Measurements from ENCODE around the gene EPHB2. TPM values are rescaled to one million over a fixed set of nuclear protein-coding genes. Genes with fewer than 3 reads are reported as not detected.

The EPHB2 gene
- total and polyA plus RNA-seq, 2 experiments from 2014 or later, result 1.0 to 5.1 TPM

DNA sequence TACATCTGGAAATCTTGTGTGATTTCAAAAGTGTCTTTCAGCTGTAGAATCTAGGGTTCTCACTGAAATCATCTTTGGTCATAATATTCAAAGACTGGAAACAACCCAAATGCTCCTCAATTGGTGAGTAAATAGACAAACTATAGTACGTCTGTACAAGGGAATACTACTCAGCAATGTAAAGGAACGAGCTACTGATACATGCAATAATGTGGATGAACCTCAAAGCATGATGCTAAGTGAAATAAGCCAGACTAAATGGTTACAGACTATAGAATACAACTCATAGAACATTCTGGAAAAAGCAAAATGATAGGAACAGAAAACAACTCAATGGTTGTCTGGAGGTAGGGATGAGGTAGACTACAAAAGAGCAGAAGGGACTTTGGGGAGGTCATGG lies 259.5 kb downstream of the EPHB2 start:
- no peaks in the 10 kb centered on the region for H3F3A ChIP-seq (ENCODE audit: insufficient read depth)
- H3K36me3 ChIP-seq (ENCODE audit: low read depth), result no peaks in the 10 kb centered on the region
- no peaks in the 10 kb centered on the region for H3K4me1 ChIP-seq (ENCODE audit: insufficient read depth)
- no peak overlapping the region for H3K4me2 ChIP-seq (ENCODE audit: unreplicated experiment)
- TF ChIP-seq EZH2 (IDR thresholded peaks at IDR 0.05; ENCODE audit: insufficient read depth, poor library complexity, severe bottlenecking), result no peak
- no peak for TF ChIP-seq EZH2phosphoT487 (IDR thresholded peaks at IDR 0.05; ENCODE audit: insufficient read depth, low read depth)
- H3K9ac ChIP-seq, result no peak overlapping the region
- H2AFZ ChIP-seq, result no peak overlapping the region
- DNase-seq, result no peak
- H4K20me1 ChIP-seq (ENCODE audit: insufficient read depth), result no peaks in the 10 kb centered on the region
- H3K27ac ChIP-seq, result no peak overlapping the region
- 43 to 52% methylated on average over 2 of the region's 2 CpGs for WGBS, 2 experiments (ENCODE audit: low coverage in 1 of 2, low lambda C conversion rate in 2 of 2, missing lambda C conversion rate in 2 of 2)
- no peaks in the 10 kb centered on the region for H3K9me2 ChIP-seq (ENCODE audit: insufficient read depth)
- H3K27me3 ChIP-seq (replicated peaks; ENCODE audit: insufficient read depth), result peaks cover 37% of the 10 kb centered on the region
- H3K79me2 ChIP-seq (ENCODE audit: insufficient read depth), result no peaks in the 10 kb centered on the region
- no peaks in the 10 kb centered on the region for H3K9me3 ChIP-seq (ENCODE audit: low read depth)
- H3K4me3 ChIP-seq, result no peak overlapping the region
- in situ Hi-C loops (cut with MboI), result no loop called here

Small RNAs within 50 kb of the gene (microRNA-seq; reads per million reads assigned to microRNA genes)
- gene MIR4253 (ENCODE audit: borderline number of aligned reads) (not detected), gene MIR4684 (ENCODE audit: borderline number of aligned reads) (not detected)

Small RNAs within 50 kb of the gene (small RNA-seq; reads per million reads assigned to genes)
- gene MIR4253 (ENCODE audit: low read depth, low replicate concordance) (not detected), gene MIR4684 (ENCODE audit: low read depth, low replicate concordance) (not detected)

Other genes starting within 250 kb of the EPHB2 start
- not detected in 2 replicates for gene EPHA8, start 147.3 kb upstream of the EPHB2 start, total RNA-seq (2014; rRNA removed; shearing (Covaris generic))
- gene EPHA8, start 147.3 kb upstream of the EPHB2 start, polyA plus RNA-seq (2016; fragmentation: Nextera tagmentation; extraction: Ambion mirVana), result not detected in 2 replicates
- not detected in 2 replicates for gene C1QA, start 74.2 kb upstream of the EPHB2 start, total RNA-seq (2014; rRNA removed; shearing (Covaris generic))
- not detected in 2 replicates for gene C1QA, start 74.2 kb upstream of the EPHB2 start, polyA plus RNA-seq (2016; fragmentation: Nextera tagmentation; extraction: Ambion mirVana)
- not detected in 2 replicates for gene C1QC, start 67.2 kb upstream of the EPHB2 start, total RNA-seq (2014; rRNA removed; shearing (Covaris generic))
- not detected in 2 replicates for gene C1QC, start 67.2 kb upstream of the EPHB2 start, polyA plus RNA-seq (2016; fragmentation: Nextera tagmentation; extraction: Ambion mirVana)
- not detected in 2 replicates for gene C1QB, start 57.6 kb upstream of the EPHB2 start, total RNA-seq (2014; rRNA removed; shearing (Covaris generic))
- not detected in 2 replicates for gene C1QB, start 57.6 kb upstream of the EPHB2 start, polyA plus RNA-seq (2016; fragmentation: Nextera tagmentation; extraction: Ambion mirVana)

All from GM23248 (cell line).